Liver (tissue), 9 donors: Measurements from ENCODE around the gene TMEM205. TPM values are rescaled to one million over a fixed set of nuclear protein-coding genes. Genes with fewer than 3 reads are reported as not detected.

Source experiments
- DNase-seq: peaks from one replicate; pipeline ENCODE4 v3.0.0-alpha.2; 2017; ENCODE audit warnings: low spot score
- H3K27ac ChIP-seq, 2 donors: one replicate each; pipeline ENCODE4 v1.7.0; 2013; ENCODE audit warnings: inconsistent platforms in 2 of 2, low read length in 2 of 2, control low read depth in 1 of 2, low read depth in 1 of 2, mild to moderate bottlenecking in 1 of 2
- H3K27me3 ChIP-seq, 4 donors: one replicate each; pipeline versions ENCODE4 v1.6.1 to v1.7.0; 2013; ENCODE audit warnings: low read length in 3 of 4, inconsistent platforms in 1 of 4, mild to moderate bottlenecking in 1 of 4, moderate library complexity in 1 of 4; ENCODE audit not compliant: control insufficient read depth in 4 of 4, insufficient read depth in 4 of 4
- H3K36me3 ChIP-seq, 4 donors: one replicate each; pipeline versions ENCODE4 v1.6.1 to v1.7.0; 2013; ENCODE audit warnings: low read length in 3 of 4, mild to moderate bottlenecking in 3 of 4, low read depth in 1 of 4, moderate library complexity in 1 of 4; ENCODE audit not compliant: control insufficient read depth in 4 of 4, insufficient read depth in 3 of 4
- H3K4me1 ChIP-seq, 4 donors: one replicate each; pipeline versions ENCODE4 v1.6.1 to v1.7.0; 2013; ENCODE audit warnings: low read length in 3 of 4, mild to moderate bottlenecking in 3 of 4, moderate library complexity in 1 of 4; ENCODE audit not compliant: control insufficient read depth in 4 of 4, insufficient read depth in 4 of 4
- H3K4me3 ChIP-seq, 3 donors: one replicate each; pipeline versions ENCODE4 v1.6.1 to v1.7.0; 2013; ENCODE audit warnings: low read length in 3 of 3, control low read depth in 1 of 3, low read depth in 1 of 3, mild to moderate bottlenecking in 1 of 3
- H3K9ac ChIP-seq, 2 donors: one replicate each; pipeline ENCODE4 v1.7.0; 2013; ENCODE audit warnings: low read length in 2 of 2, mild to moderate bottlenecking in 2 of 2, moderate library complexity in 2 of 2, control low read depth in 1 of 2, low read depth in 1 of 2
- H3K9me3 ChIP-seq, 4 donors: one replicate each; pipeline versions ENCODE4 v1.6.1 to v1.7.0; 2013; ENCODE audit warnings: low read length in 3 of 4; ENCODE audit not compliant: control insufficient read depth in 4 of 4
- CTCF ChIP-seq: fragments of 150-350 bp; IDR thresholded peaks from 2 replicates; pipeline ENCODE4 v1.5.1; 2017; ENCODE audit warnings: improper control_type of control experiment, low read depth, low read length; ENCODE audit not compliant: missing input control
- EGR1 ChIP-seq, 2 donors: IDR thresholded peaks; 2 replicates each; pipeline ENCODE4 v1.6.1; 2016 to 2018; ENCODE audit warnings: antibody characterized with exemption in 2 of 2, low read depth in 2 of 2
- FOXA2 ChIP-seq: IDR thresholded peaks from 2 replicates; pipeline ENCODE4 v1.6.1; 2016; ENCODE audit warnings: antibody characterized with exemption
- GABPA ChIP-seq, 2 donors: IDR thresholded peaks in 1 of 2; conservative IDR thresholded peaks in 1 of 2; 2 replicates each; pipeline ENCODE4 v1.6.1; 2016; ENCODE audit warnings: antibody characterized with exemption in 2 of 2, mild to moderate bottlenecking in 1 of 2, moderate library complexity in 1 of 2
- HNF4A ChIP-seq, 2 donors: conservative IDR thresholded peaks; 2 replicates each; pipeline ENCODE4 v1.6.1; 2016; ENCODE audit warnings: antibody characterized with exemption in 2 of 2, mild to moderate bottlenecking in 2 of 2
- HNF4G ChIP-seq: IDR thresholded peaks from 2 replicates; pipeline ENCODE4 v1.6.1; 2016; ENCODE audit warnings: antibody characterized with exemption
- JUND ChIP-seq, 2 donors: IDR thresholded peaks; 2 replicates each; pipeline ENCODE4 v1.6.1; 2016; ENCODE audit warnings: antibody characterized with exemption in 2 of 2
- MAX ChIP-seq: IDR thresholded peaks from 2 replicates; pipeline ENCODE4 v1.6.1; 2016; ENCODE audit warnings: antibody characterized with exemption
- RAD21 ChIP-seq, 2 donors: IDR thresholded peaks; 2 replicates each; pipeline ENCODE4 v1.6.1; 2016; ENCODE audit warnings: antibody characterized with exemption in 2 of 2, mild to moderate bottlenecking in 2 of 2
- REST ChIP-seq: IDR thresholded peaks from 2 replicates; pipeline ENCODE4 v1.6.1; 2016; ENCODE audit warnings: antibody characterized with exemption, mild to moderate bottlenecking
- RXRA ChIP-seq, 2 donors: IDR thresholded peaks; 2 replicates each; pipeline ENCODE4 v1.6.1; 2017 to 2018; ENCODE audit warnings: antibody characterized with exemption in 2 of 2, mild to moderate bottlenecking in 1 of 2
- SP1 ChIP-seq: IDR thresholded peaks from 2 replicates; pipeline ENCODE4 v1.6.1; 2018; ENCODE audit warnings: antibody characterized with exemption, mild to moderate bottlenecking
- TAF1 ChIP-seq: conservative IDR thresholded peaks from 2 replicates; pipeline ENCODE4 v1.6.1; 2016; ENCODE audit warnings: antibody characterized with exemption, mild to moderate bottlenecking
- YY1 ChIP-seq: IDR thresholded peaks from 2 replicates; pipeline ENCODE4 v1.6.1; 2016; ENCODE audit warnings: antibody characterized with exemption, mild to moderate bottlenecking
- WGBS: extraction: QIAGEN DNeasy Blood & Tissue Kit; methylation state at CpG from one replicate; pipeline ENCODE4 v1.1.7; 2013; 5-methylcytosine and 5-hydroxymethylcytosine counted together
- polyA plus RNA-seq, 2 donors: library from polyadenylated mRNA; stranded (reverse) in 1 of 2; unstranded in 1 of 2; fragments of 200-250 nt in 1 of 2; fragments of >200 nt in 1 of 2; fragmentation: Nextera tagmentation in 1 of 2; extraction: Ambion mirVana in 1 of 2; gene quantifications; one replicate each; pipeline versions ENCODE4 v1.2.1 to v1.2.3, GENCODE V29; 2013 to 2015
- total RNA-seq, 2 donors: library from RNA; depleted of rRNA; stranded (reverse); fragments of >200 nt; gene quantifications; one replicate each; pipeline ENCODE4 v1.2.3, GENCODE V29; 2014
- TF ChIP-seq, protein P1 (sequence below): IDR thresholded peaks from 2 replicates; pipeline ENCODE4 v1.6.1; 2016; ENCODE audit warnings: antibody characterized with exemption
- TF ChIP-seq, protein P2 (sequence below): IDR thresholded peaks from 2 replicates; pipeline ENCODE4 v1.6.1; 2016; ENCODE audit warnings: antibody characterized with exemption
- donor health status: healthy.
- donor health status: healthy.
- donor health status: healthy.
- donor health status: healthy.
- donor health status: healthy.

TMEM205 gene
- total and polyA plus RNA-seq, 4 donors: 110 to 410 (median 272) TPM

DNA sequence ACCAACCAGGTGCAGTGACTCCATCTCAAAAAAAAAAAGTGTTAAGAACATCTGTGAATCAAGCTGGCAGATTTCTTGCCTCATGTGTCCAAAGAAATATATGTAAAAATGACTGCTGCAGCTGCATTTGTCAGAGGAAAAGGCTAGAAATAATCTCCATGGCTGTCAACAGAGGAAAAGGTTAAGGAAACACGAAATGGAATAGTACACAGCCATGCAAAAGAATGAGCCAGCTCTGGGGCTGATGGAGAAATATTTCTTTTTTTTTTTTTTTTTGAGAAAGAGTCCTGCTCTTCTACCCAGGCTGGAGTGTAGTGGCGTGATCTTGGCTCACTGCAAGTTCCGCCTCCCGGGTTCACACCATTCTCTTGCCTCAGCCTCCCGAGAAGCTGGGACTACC lies 13.2 kb downstream of the TMEM205 start:
- 96% methylated on average over 5 of the region's 5 CpGs for WGBS
- no peaks in the 10 kb centered on the region for H3K4me1 ChIP-seq
- H3K4me3 ChIP-seq: no peak overlapping the region
- no peak for DNase-seq
- TF ChIP-seq JUND (IDR thresholded peaks at IDR 0.05): no peak
- no peak for TF ChIP-seq HNF4A (conservative IDR thresholded peaks at IDR 0.05)
- no peak for TF ChIP-seq HNF4G
- TF ChIP-seq, protein P1, sequence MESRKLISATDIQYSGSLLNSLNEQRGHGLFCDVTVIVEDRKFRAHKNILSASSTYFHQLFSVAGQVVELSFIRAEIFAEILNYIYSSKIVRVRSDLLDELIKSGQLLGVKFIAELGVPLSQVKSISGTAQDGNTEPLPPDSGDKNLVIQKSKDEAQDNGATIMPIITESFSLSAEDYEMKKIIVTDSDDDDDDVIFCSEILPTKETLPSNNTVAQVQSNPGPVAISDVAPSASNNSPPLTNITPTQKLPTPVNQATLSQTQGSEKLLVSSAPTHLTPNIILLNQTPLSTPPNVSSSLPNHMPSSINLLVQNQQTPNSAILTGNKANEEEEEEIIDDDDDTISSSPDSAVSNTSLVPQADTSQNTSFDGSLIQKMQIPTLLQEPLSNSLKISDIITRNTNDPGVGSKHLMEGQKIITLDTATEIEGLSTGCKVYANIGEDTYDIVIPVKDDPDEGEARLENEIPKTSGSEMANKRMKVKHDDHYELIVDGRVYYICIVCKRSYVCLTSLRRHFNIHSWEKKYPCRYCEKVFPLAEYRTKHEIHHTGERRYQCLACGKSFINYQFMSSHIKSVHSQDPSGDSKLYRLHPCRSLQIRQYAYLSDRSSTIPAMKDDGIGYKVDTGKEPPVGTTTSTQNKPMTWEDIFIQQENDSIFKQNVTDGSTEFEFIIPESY: no peak
- no peak for TF ChIP-seq MAX
- TF ChIP-seq YY1: no peak
- no peak for TF ChIP-seq REST
- no peak for TF ChIP-seq CTCF
- TF ChIP-seq RAD21 (IDR thresholded peaks at IDR 0.05): no peak
- TF ChIP-seq, protein P2, sequence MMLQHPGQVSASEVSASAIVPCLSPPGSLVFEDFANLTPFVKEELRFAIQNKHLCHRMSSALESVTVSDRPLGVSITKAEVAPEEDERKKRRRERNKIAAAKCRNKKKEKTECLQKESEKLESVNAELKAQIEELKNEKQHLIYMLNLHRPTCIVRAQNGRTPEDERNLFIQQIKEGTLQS: no peak
- no peak for TF ChIP-seq FOXA2
- no peak for TF ChIP-seq EGR1 (IDR thresholded peaks at IDR 0.05; ENCODE audit: low read depth in 2 of 2)
- TF ChIP-seq RXRA (IDR thresholded peaks at IDR 0.05): no peak
- TF ChIP-seq SP1: no peak
- H3K9ac ChIP-seq: no peak overlapping the region
- H3K27ac ChIP-seq: no peak overlapping the region
- H3K36me3 ChIP-seq: peaks cover 2 to 9% (median 5%) of the 10 kb centered on the region in 4 donors
- no peaks in the 10 kb centered on the region for H3K27me3 ChIP-seq
- H3K9me3 ChIP-seq: no peaks in the 10 kb centered on the region

- H3K27me3 ChIP-seq: no peaks in the 10 kb centered on the region
- TF ChIP-seq JUND (IDR thresholded peaks at IDR 0.05) (no peak), GABPA (IDR thresholded peaks at IDR 0.05 in 1 of 2, conservative IDR thresholded peaks at IDR 0.05 in 1 of 2) (no peak), TAF1 (no peak), FOXA2 (no peak), SP1 (no peak), YY1 (no peak), RAD21 (IDR thresholded peaks at IDR 0.05) (no peak)
- no peak overlapping the region for H3K27ac ChIP-seq
- H3K4me3 ChIP-seq: no peak overlapping the region
- no peak for DNase-seq
- H3K9ac ChIP-seq: no peak overlapping the region
- WGBS: 88% methylated on average over 4 of the region's 4 CpGs
- H3K4me1 ChIP-seq: no peaks in the 10 kb centered on the region
- peaks cover 2 to 11% (median 5%) of the 10 kb centered on the region in 4 donors for H3K36me3 ChIP-seq
- no peaks in the 10 kb centered on the region for H3K9me3 ChIP-seq
Observed at GRCh38 chr19:11331502-11331901, 14.6 kb downstream of the TMEM205 start.
